Brain microvascular endothelial cell (primary cell): ENCODE results near the gene BDKRB2.

Source experiments
- DNase-seq: peaks from one replicate; pipeline ENCODE4 v3.0.0-alpha.2; 2020
- H3K27ac ChIP-seq: fragments of 250-450 bp; sonication (Bioruptor Pico); 2 replicates; pipeline ENCODE4 v1.5.1; 2020; ENCODE audit warnings: mild to moderate bottlenecking, moderate library complexity
- H3K27me3 ChIP-seq: fragments of 250-450 bp; sonication (Bioruptor Pico); replicated peaks from 2 replicates; pipeline ENCODE4 v1.5.1; 2020; ENCODE audit warnings: mild to moderate bottlenecking
- H3K36me3 ChIP-seq: fragments of 250-450 bp; sonication (Bioruptor Pico); replicated peaks from 2 replicates; pipeline ENCODE4 v1.5.1; 2020; ENCODE audit warnings: mild to moderate bottlenecking
- H3K4me3 ChIP-seq: 2 replicates; pipeline ENCODE4 v1.5.1; 2011; ENCODE audit warnings: low read depth, mild to moderate bottlenecking, control low read depth, low read length, moderate library complexity
- in situ Hi-C: cut with HindIII; loops from 2 replicates; pipeline ENCODE4 v1.10.0; 2017; ENCODE audit warnings: low sequenced_read_pairs, low pct_ligation_motif_present
- TF ChIP-seq, protein P1 (sequence below): IDR thresholded peaks from 2 replicates; pipeline ENCODE4 v1.5.1; 2011; ENCODE audit warnings: low read depth, mild to moderate bottlenecking, moderate library complexity, low read length, control low read depth, inconsistent platforms; ENCODE audit errors: missing control alignments

BDKRB2 gene

DNA sequence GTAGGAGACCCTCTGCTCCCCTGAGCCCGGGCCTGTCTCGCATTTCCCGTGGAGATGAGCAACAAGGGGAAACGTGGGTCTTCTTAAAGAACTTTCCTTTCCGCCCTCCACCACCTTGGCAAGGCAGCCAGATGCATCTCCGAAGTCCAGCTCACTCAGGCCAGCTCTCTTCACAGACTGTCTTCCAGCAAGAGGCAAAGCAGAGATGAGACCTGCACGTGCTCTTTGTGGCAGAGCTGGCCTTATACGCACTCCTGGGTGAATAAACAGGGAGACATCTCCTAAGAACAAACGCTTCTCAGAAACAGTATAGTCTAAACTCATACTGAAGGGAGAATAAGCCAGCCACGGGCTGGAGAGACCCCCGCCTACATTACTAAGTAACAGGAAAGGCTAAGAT lies 50.0 kb downstream of the BDKRB2 start:
- DNase-seq, result no peak
- no peaks in the 10 kb centered on the region for H3K27me3 ChIP-seq
- TF ChIP-seq, protein P1, sequence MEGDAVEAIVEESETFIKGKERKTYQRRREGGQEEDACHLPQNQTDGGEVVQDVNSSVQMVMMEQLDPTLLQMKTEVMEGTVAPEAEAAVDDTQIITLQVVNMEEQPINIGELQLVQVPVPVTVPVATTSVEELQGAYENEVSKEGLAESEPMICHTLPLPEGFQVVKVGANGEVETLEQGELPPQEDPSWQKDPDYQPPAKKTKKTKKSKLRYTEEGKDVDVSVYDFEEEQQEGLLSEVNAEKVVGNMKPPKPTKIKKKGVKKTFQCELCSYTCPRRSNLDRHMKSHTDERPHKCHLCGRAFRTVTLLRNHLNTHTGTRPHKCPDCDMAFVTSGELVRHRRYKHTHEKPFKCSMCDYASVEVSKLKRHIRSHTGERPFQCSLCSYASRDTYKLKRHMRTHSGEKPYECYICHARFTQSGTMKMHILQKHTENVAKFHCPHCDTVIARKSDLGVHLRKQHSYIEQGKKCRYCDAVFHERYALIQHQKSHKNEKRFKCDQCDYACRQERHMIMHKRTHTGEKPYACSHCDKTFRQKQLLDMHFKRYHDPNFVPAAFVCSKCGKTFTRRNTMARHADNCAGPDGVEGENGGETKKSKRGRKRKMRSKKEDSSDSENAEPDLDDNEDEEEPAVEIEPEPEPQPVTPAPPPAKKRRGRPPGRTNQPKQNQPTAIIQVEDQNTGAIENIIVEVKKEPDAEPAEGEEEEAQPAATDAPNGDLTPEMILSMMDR, result no peak
- H3K4me3 ChIP-seq, result no peak overlapping the region
- H3K36me3 ChIP-seq, result no peaks in the 10 kb centered on the region
- H3K27ac ChIP-seq, result no peak overlapping the region
- in situ Hi-C loops, result no loop called here

DNA sequence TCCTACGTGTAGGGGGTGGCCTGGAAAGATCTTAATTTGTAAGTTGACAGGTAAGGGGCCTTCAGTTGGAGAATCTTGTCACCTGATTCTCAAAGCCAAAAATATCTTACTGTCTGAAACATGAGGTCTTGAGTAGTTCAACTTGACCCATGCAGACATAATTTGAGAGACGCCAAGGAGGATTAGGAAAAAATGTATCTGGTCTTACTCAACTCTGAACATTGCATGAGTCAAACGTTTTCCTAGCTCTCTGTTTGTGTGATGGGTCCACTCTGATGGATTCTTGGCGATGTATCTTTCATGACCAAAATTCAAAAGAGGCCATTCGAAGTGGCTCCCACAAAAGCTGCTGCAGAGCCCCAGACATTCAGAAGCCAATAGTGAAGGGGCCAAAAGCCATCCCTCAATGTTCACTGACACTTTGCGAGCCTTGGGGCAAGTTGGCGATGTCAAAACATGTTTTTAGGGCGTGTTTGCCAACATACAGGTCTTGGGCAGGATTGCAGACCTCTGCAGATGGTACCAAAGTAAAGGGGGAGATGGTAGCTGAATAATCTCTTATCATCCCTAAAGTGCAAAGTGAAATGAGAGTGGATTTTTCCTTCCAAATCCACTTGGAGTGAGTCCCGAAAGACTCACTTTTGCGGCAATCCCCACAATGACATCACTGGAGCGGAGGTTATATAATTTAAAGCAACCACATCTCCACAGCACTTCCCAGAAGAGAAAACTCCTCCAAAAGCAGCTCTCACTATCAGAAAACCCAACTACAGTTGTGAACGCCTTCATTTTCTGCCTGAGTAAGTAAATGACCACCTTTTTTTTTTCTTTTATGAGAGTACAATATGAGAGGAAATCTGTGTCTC lies 51.1 kb downstream of the BDKRB2 start, which contains the start of gene BDKRB1:
Gene BDKRB1 (plus strand): TSS at position 710 of the 866 bp plus-strand sequence. CDS start 7,473 bp downstream, outside the sequence.
- in situ Hi-C loops, result no loop called here
- DNase-seq, result no peak
- H3K27ac ChIP-seq, result no peak within 1 kb of the TSS
- TF ChIP-seq, protein P1, result no peak
- H3K4me3 ChIP-seq, result no peak within 1 kb of the TSS
- no peaks in the 10 kb centered on the region for H3K36me3 ChIP-seq
- no peaks in the 10 kb centered on the region for H3K27me3 ChIP-seq

DNA sequence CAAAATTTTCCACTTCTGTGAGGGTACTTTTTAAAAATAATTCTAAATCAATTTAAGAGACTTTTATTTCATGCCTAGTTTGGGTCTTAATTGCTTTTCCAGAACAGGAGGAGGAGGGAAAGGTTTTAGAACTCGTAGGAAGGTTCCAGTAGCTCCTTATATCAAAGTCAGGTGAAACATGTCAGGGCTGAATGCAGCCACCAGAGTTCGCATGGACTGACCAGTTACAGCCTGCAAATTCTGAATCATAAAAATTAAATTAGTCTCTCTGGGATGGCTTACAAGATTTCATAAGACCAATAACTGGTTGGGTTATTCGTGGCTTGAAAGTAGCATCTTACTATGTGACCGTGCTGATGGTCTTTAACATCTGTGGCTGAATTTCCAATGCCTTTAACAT lies 51.8 kb downstream of the BDKRB2 start:
- no peak overlapping the region for H3K4me3 ChIP-seq
- no peak for DNase-seq
- H3K27ac ChIP-seq, result no peak overlapping the region
- no peaks in the 10 kb centered on the region for H3K36me3 ChIP-seq
- in situ Hi-C loops, result no loop called here
- TF ChIP-seq, protein P1, result no peak
- no peaks in the 10 kb centered on the region for H3K27me3 ChIP-seq

DNA sequence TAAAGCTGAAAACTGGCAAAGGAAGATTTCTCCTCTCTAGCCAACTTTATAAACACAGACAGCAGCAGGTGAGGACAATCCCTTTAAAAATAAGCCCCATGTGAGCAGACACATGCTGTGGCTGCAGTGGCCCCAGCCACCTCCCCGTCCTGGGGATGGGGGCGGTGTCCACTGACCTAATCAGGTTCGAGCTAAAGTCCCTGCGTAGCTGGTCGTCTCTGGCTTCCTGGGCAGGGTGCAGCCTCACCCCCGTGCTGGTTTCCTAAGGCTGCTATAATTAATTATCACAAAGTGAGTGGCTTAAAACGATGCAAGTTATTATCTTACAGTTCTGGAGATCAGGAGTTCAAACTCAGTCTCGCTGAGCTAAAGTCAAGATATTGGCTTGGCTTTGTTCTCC lies 52.4 kb downstream of the BDKRB2 start:
- Histone ChIP-seq H3K27me3 (no peaks in the 10 kb centered on the region), H3K36me3 (no peaks in the 10 kb centered on the region), H3K27ac (no peak overlapping the region), H3K4me3 (no peak overlapping the region)
- TF ChIP-seq, protein P1, result no peak
- DNase-seq, result no peak
- in situ Hi-C loops, result no loop called here

DNA sequence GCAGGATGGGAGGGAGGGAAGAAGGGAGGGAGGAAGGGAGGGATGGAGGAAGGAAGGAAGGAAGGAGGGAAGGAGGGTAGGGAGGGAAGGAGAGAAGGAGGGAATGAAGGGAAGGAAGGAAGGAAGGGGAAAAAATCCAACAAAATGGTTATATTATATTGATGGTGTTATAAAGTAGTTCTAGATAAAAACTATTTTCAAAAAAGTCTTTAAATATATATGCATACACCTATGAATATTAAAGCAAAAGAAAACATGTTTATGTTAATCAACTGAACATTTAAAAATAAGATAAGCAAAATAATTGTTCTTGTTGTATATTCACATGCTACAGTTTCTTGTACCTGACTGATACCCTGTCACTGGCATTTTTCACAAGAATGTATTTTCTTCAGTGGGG lies 53.3 kb downstream of the BDKRB2 start:
- no peak for DNase-seq
- TF ChIP-seq, protein P1, result no peak
- no peak overlapping the region for H3K27ac ChIP-seq
- no peaks in the 10 kb centered on the region for H3K36me3 ChIP-seq
- H3K27me3 ChIP-seq, result no peaks in the 10 kb centered on the region
- no peak overlapping the region for H3K4me3 ChIP-seq
- in situ Hi-C loops, result no loop called here
